Hepatocyte (in vitro differentiated cells): ENCODE measurements around the gene BATF2. TPM values are rescaled to one million over a fixed set of nuclear protein-coding genes. Genes with fewer than 3 reads are reported as not detected.
"Not testable (repeated sequence)": the region's sequence is repeated elsewhere in the genome, so short reads cannot be mapped to it uniquely, and the experiment has no call there.

Experiments
- DNase-seq: peaks from one replicate; pipeline ENCODE4 v3.0.0-alpha.2; 2016; ENCODE audit warnings: low spot score
- H2AFZ ChIP-seq: fragments of 200-600 bp; sonication (generic); 2 replicates; pipeline ENCODE4 v1.6.0; 2016; ENCODE audit warnings: antibody characterized with exemption, mild to moderate bottlenecking
- H3K27ac ChIP-seq: fragments of 200-600 bp; sonication (generic); 2 replicates; pipeline ENCODE4 v1.5.1; 2016; ENCODE audit warnings: mild to moderate bottlenecking
- H3K27me3 ChIP-seq: fragments of 200-600 bp; sonication (generic); 2 replicates; pipeline ENCODE4 v1.6.1; 2016
- H3K36me3 ChIP-seq: fragments of 200-600 bp; sonication (generic); replicated peaks from 2 replicates; pipeline ENCODE4 v1.5.1; 2016; ENCODE audit warnings: low read depth; ENCODE audit not compliant: insufficient read depth
- H3K4me1 ChIP-seq: fragments of 200-600 bp; sonication (generic); 2 replicates; pipeline ENCODE4 v1.5.1; 2016; ENCODE audit warnings: mild to moderate bottlenecking, moderate library complexity; ENCODE audit not compliant: insufficient read depth
- H3K4me2 ChIP-seq: fragments of 200-600 bp; sonication (generic); 2 replicates; pipeline ENCODE4 v1.6.0; 2016
- H3K4me3 ChIP-seq: fragments of 200-600 bp; sonication (generic); 2 replicates; pipeline ENCODE4 v1.5.1; 2016; ENCODE audit warnings: mild to moderate bottlenecking
- H3K79me2 ChIP-seq: fragments of 200-600 bp; sonication (generic); 2 replicates; pipeline ENCODE4 v1.6.0; 2017; ENCODE audit warnings: mild to moderate bottlenecking
- H3K9me2 ChIP-seq: fragments of 200-600 bp; sonication (generic); replicated peaks from 2 replicates; pipeline ENCODE4 v1.6.0; 2017; ENCODE audit warnings: mild to moderate bottlenecking; ENCODE audit not compliant: insufficient read depth
- H3K9me3 ChIP-seq: fragments of 200-600 bp; sonication (generic); 2 replicates; pipeline ENCODE4 v1.5.1; 2016; ENCODE audit warnings: low read depth, mild to moderate bottlenecking
- H4K20me1 ChIP-seq: fragments of 200-600 bp; sonication (generic); 2 replicates; pipeline ENCODE4 v1.6.0; 2016; ENCODE audit warnings: mild to moderate bottlenecking; ENCODE audit not compliant: insufficient read depth, poor library complexity, severe bottlenecking
- CTCF ChIP-seq: fragments of 200-600 bp; sonication (generic); IDR thresholded peaks from 2 replicates; pipeline ENCODE4 v1.5.1; 2016; ENCODE audit warnings: antibody characterized with exemption, mild to moderate bottlenecking; ENCODE audit not compliant: poor library complexity
- EZH2 ChIP-seq: fragments of 200-600 bp; sonication (generic); IDR thresholded peaks from 2 replicates; pipeline ENCODE4 v1.6.1; 2016; ENCODE audit warnings: antibody characterized with exemption, mild to moderate bottlenecking, borderline replicate concordance
- EZH2phosphoT487 ChIP-seq: fragments of 200-600 bp; sonication (generic); IDR thresholded peaks from one replicate; pipeline ENCODE4 v1.6.1; 2018; ENCODE audit warnings: antibody characterized with exemption, mild to moderate bottlenecking, low read depth, moderate library complexity; ENCODE audit not compliant: unreplicated experiment, severe bottlenecking
- WGBS: methylation state at CpG from one replicate; pipeline ENCODE4 v1.1.6; 2016; ENCODE audit warnings: low lambda C conversion rate; ENCODE audit errors: missing lambda C conversion rate; 5-methylcytosine and 5-hydroxymethylcytosine counted together
- polyA plus RNA-seq: library from polyadenylated mRNA; unstranded; fragments of >200 nt; fragmentation: Nextera tagmentation; extraction: Ambion mirVana; gene quantifications from 2 replicates; pipeline ENCODE4 v1.2.1, GENCODE V29; 2016
- total RNA-seq: library from RNA; depleted of rRNA; stranded (reverse); fragments of >200 nt; gene quantifications from 2 replicates; pipeline ENCODE4 v1.2.3, GENCODE V29; 2014

The BATF2 gene
- total and polyA plus RNA-seq, 2 experiments from 2014 or later, result 1.9 to 2.6 TPM

- Histone ChIP-seq H3K79me2 (no peaks in the 10 kb centered on the region), H3K4me2 (no peak overlapping the region), H3K9me3 (no peaks in the 10 kb centered on the region), H4K20me1 (no peaks in the 10 kb centered on the region), H3K27me3 (no peaks in the 10 kb centered on the region), H3K27ac (no peak overlapping the region), H2AFZ (no peak overlapping the region), H3K36me3 (no peaks in the 10 kb centered on the region), H3K4me1 (peaks cover 6% of the 10 kb centered on the region), H3K4me3 (no peak overlapping the region), H3K9me2 (no peaks in the 10 kb centered on the region)
- no peak for DNase-seq
- TF ChIP-seq CTCF (no peak), EZH2phosphoT487 (no peak), EZH2 (no peak)
- 89% methylated on average over 2 of the region's 2 CpGs for WGBS
Observed at GRCh38 chr11:65008873-65009272, 12.1 kb upstream of the BATF2 start.

GRCh38 chr11:65008016-65008415, 11.2 kb upstream of the BATF2 start:
- Histone ChIP-seq H3K9me3 (no peaks in the 10 kb centered on the region), H3K27me3 (no peaks in the 10 kb centered on the region), H3K4me2 (no peak overlapping the region), H3K4me1 (peaks cover 3% of the 10 kb centered on the region), H3K27ac (no peak overlapping the region), H3K36me3 (no peaks in the 10 kb centered on the region), H3K4me3 (no peak overlapping the region), H2AFZ (no peak overlapping the region), H3K9me2 (no peaks in the 10 kb centered on the region), H3K79me2 (no peaks in the 10 kb centered on the region), H4K20me1 (no peaks in the 10 kb centered on the region)
- no peak for DNase-seq
- WGBS, result 74% methylated on average over 7 of the region's 7 CpGs
- TF ChIP-seq EZH2phosphoT487 (no peak), EZH2 (no peak), CTCF (no peak)

- H4K20me1 ChIP-seq, H3K4me2 ChIP-seq, H3K36me3 ChIP-seq, H3K27me3 ChIP-seq, DNase-seq, H3K4me3 ChIP-seq, H2AFZ ChIP-seq, H3K9me2 ChIP-seq, H3K79me2 ChIP-seq, H3K9me3 ChIP-seq, H3K27ac ChIP-seq, H3K4me1 ChIP-seq: not testable (repeated sequence)
- 70% methylated on average over 3 of the region's 3 CpGs for WGBS
Observed at GRCh38 chr11:65003968-65004367, 7.2 kb upstream of the BATF2 start.

GRCh38 chr11:65003282-65003681, 6.5 kb upstream of the BATF2 start:
- Histone ChIP-seq H3K4me2 (no peak overlapping the region), H3K9me2 (no peaks in the 10 kb centered on the region), H4K20me1 (no peaks in the 10 kb centered on the region), H3K36me3 (no peaks in the 10 kb centered on the region), H3K27me3 (no peaks in the 10 kb centered on the region), H3K79me2 (no peaks in the 10 kb centered on the region), H3K9me3 (no peaks in the 10 kb centered on the region), H3K4me1 (peaks cover 13% of the 10 kb centered on the region), H3K27ac (no peak overlapping the region), H2AFZ (no peak overlapping the region), H3K4me3 (no peak overlapping the region)
- DNase-seq, result no peak
- TF ChIP-seq CTCF (no peak), EZH2 (no peak), EZH2phosphoT487 (no peak)
- 73% methylated on average over 7 of the region's 7 CpGs for WGBS
